GM21576 (cell line): ENCODE results near the gene FTSJ1.
"Not testable (repeated sequence)": the region's sequence is repeated elsewhere in the genome, so short reads cannot be mapped to it uniquely, and the experiment has no call there.

Source experiments
- ATAC-seq: cut with Tn5 transposase; IDR thresholded peaks from one replicate; pipeline ENCODE4 v1.9.1; 2021; ENCODE audit warnings: mild to moderate bottlenecking, moderate library complexity; ENCODE audit not compliant: unreplicated experiment

Gene FTSJ1

DNA sequence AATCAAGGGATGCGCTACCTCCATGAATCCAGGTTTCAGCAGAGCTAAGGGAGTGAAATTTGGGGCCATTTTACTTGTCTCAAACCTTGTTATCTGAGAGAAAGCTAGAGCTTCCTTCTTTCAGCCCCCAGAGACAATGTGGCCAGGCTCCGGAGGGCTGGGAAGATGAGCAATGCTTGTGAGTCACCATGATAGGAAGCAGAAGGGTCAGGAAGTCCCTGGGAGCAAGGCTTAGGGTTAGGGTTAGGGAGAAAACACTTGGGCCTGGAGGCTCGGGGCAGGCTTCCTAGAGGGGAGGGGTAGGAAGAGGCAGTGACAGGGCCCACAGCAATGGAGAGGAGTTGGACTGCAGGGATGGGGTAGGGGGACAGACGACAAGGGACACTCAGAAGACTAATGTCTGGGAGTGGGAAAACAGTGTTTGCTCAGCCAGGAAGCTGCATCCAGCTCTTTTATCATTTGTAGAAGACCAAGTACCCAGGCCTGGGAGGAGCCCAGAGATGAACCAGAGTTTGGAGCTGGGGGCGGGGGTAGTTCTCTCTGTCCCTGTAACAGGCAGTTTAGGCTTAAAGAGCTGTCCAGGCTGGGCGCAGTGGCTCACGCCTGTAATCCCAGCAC, 16.4 kb downstream of the FTSJ1 start:
- no peak for ATAC-seq

DNA sequence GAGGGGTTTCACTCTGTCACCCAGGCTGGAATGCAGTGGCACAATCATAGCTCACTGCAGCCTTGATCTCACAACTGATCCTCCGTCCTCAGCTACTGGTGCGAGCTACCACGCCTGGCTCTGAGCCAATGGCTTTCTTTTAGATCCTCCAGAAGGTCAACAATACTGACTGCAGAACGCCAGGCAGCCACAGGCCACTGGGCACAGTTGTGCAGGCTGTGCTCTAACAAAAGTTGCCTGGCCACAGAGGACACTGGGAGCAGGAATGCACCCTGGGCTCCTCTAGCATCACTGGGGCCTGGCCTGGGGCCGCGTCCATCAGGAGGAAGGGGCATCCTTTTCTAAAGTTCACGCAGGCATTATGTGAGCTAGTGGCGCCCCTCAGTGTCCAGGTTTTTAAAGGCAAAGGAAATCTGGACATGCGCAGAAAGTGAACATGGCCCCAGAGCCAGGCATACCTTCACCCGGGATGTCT, 17.9 kb downstream of the FTSJ1 start:
- no peak for ATAC-seq

DNA sequence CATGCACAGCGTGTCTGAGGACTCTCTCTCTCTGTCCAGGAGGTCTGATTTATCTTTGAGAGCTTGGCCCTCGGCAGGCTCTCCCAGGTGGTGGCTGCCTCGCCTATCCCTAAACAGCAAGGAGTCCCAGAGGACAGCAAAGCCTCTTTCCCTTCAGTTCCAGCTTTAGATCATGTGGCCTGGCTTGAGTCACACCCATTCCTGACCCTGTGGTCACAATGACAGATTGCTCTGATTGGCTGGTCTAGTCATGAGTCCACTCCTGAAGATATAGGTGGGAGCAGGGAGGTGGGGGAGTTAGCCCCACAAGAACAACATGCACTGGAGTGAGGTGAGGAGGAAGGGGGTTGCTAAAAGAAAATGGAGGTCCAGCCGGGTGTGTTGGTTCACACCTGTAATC, 20.7 kb downstream of the FTSJ1 start:
- ATAC-seq: no peak

DNA sequence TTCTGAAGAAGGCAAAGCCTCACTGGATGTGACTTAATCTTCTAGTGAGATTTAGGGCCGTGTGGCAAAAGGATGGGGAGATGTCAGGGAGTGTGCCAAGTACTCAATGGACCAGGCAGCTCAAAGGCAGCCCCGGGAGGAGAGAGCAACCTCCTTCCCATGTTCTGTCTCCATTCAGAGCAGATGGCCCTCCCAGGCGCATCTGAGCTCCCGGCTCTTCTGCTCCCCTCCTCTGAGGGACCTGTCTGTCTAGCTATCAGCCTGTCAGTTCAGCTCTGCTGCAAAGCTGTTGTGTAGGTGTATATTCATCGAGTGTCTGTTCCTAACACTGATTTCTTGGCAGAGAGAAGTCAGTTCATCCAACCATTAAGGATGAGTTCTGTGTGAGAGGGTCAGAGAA, 21.9 kb downstream of the FTSJ1 start:
- ATAC-seq: no peak

DNA sequence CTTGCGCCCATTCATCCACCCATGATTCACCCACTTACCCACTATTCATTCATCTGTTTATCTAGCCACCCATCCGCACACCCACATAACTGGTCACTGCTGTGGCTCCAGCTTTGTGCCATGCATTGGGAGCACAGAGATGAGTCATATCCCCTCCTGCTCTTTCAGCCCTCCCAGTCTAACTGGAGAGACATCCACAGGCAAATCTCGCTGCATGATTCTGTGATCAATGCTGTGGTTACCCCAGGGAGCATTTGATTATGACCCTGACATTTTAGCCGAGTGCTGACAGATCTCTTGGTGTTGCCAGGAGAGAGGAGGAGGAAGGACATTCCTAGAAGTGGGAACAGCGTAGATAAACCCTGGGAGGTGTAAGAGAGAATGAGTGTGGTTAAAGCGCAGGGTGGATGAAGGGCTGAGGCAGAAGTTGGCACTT, 22.4 kb downstream of the FTSJ1 start:
- ATAC-seq: no peak

DNA sequence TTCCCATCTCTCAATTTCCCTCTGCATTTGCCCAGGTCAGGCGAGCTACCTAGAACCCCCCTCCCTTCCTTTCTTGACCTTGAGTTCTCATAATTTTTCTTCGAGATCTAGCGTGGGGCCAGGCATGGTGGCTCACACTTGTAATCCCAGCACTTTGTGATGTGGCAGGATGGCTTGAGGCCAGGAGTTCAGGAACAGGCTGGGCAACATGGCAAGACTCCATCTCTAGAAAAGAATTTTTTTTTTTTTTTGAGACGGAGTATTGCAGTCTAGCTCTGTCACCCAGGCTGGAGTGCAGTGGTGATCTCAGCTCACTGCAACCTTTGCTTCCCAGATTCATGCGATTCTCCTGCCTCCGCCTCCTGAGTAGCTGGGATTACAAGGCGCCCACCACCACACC, 28.3 kb downstream of the FTSJ1 start:
- ATAC-seq: no peak

DNA sequence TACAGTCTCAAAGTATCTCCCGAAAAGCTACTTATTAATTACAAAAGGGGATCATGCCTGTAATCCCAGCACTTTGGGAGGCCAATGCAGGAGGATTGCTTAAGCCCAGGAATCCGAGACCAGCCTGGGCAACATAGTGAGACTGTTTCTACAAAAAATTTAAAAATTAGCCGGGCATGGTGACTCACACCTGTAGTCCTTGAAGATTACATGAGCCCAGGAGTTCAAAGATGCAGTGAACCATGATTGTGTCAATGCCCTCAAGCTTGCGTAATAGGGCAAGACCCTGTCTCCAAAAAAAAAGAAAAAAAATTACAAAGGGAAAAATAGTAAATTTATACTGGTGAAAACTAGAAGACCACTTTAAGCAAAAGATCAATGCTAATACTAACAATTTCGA, 29.5 kb downstream of the FTSJ1 start:
- ATAC-seq: no peak

DNA sequence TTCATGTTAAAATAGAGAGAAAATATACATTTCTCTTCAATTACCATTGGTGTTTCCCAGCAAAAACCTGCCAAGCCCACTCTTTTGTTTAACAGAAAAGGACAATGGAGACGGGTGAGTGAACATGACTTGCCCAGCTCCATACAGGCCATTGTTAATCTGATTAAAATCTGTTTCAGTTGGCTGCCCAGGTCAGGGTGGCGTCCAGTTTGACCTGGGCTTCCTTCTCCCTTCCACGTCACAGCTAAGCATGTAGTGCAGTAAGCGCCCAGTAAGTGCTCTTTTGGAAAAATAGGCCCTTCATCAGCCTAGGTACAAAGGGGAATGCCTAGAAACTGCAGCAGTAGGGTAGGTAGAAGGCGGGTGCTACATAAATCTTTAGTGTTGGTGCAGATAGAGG, 31.2 kb downstream of the FTSJ1 start:
- no peak for ATAC-seq

DNA sequence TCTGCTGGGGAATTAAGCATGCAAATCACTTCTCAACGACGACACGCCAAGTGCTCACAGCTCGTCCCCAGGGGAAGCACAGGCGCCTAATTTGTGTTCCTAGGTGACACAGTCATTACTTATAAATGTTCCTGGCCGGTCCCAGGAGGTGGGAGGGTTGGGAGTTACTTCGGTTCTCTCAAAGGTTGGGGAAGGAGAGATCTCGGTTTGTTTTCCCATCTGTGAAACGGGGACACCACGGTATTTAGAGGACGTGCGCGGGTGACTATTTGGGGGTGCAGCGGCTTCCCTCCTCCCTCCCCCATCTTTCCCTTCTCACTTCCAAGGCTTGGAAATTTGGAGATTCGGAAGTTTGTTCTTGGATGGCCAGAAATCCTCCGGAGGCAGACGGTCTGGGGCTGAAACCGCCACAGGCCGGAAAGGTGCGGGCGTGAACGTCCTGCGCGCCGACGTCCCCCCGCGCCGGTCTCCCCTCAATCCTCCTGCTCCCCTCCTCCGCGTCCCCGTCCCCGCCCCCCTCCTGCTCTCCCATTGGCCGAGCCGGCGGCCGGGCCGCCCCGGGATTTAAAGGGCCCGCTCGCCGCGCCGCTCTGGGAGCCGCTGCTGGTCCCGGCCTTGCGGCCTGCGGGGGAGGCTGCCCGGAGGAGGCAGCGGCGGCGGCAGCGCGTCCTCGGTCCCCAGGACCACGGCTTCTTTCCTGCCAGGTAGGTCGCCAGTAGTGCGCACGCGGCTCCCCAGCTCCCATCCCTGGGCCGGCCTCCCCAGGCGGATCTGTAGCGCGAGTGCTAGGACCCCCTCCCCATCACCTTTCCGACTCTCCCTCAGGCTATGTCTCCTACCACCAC, 32.6 kb downstream of the FTSJ1 start, which contains the start of gene PORCN:
Gene PORCN (plus strand): TSS at position 593 of the 845 bp plus-strand sequence. CDS start 829 bp downstream, outside the sequence.
- ATAC-seq: peak; percentile 68

DNA sequence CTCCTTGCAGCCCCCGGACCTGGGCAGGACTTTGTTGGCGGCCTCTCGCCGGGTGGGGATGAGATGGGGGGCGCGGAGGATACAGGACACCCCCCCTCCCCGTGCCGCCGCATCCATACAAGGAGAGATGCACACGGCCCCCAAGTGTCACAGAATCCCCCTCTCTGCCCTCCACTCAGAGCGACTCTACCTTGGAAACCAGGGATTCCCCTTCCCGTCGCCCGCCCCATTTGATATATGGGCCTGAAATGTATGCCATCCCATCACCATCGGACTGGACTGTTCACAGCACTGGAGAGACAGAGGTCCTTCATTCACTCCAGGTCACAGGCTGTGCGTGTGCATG, 33.2 kb downstream of the FTSJ1 start:
- peak; percentile 8 for ATAC-seq

DNA sequence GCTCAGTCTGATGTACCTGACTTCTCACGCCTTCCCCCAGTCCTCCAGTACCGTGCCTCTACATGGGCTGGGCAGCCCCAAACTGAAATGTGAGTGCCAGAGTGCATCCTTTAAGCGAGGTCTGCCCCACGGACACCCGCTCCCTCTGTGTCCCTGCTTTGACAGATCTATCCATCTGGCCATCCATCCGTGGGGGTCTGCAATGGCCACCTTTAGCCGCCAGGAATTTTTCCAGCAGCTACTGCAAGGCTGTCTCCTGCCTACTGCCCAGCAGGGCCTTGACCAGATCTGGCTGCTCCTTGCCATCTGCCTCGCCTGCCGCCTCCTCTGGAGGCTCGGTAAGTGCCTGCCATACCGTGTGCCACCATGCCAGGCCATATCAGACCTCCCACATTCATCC, 33.6 kb downstream of the FTSJ1 start:
- ATAC-seq: no peak

DNA sequence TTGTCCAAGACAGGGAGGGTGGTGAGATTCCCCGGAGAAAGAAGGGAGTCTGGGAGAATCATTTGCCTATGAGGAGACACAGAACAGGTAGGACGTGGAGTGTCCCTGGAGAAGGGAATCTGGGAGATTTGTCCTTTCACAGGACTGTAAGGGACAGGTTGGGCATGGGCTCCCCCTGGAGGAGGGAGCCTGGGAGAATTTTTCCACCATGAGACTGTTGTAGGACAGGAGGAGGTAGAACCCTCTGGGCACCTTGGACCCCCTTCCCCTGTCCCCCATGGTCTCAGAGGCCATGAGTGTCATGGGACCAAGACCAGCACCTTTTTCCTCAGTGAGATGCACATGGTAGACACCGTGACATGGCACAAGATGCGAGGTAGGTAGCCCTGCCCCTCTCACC, 35.6 kb downstream of the FTSJ1 start:
- no peak for ATAC-seq

DNA sequence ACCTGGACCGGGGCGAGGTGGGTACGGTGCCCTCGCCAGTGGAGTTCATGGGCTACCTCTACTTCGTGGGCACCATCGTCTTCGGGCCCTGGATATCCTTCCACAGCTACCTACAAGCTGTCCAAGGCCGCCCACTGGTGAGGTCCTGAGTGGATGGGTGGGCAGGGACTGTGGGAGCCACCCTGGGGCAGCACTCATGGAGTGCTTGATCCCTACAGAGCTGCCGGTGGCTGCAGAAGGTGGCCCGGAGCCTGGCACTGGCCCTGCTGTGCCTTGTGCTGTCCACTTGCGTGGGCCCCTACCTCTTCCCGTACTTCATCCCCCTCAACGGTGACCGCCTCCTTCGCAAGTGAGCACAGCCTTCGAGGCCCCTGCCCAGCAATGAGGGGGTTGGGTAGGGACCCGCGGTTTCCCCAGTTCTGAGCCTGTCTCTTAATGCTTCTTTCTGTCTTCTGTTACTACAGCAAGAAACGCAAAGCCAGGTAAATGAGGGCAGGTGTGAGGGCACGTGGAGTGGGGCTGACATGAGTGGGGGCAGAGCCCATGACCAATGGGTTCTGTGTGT, 36.5 kb downstream of the FTSJ1 start:
- no peak for ATAC-seq

DNA sequence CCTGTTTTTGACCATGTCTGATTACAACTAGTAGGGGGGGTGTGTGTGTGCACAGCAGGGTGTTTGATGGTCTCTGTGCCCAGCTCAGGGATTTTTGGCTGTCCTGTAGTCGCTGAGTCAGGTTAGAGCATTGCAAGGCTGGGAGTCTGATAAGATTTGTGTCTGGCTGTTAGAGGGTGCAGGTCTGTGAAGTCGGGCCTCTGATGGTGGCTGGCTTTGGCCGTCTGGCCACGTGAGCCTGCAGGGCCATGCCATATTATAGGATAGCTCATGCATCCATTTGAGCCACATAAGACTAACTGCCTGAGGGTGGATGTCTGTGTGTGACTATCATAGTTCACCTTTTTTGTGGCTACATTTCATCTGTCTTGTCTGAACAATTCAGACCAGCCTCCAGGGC, 37.7 kb downstream of the FTSJ1 start:
- ATAC-seq: no peak

DNA sequence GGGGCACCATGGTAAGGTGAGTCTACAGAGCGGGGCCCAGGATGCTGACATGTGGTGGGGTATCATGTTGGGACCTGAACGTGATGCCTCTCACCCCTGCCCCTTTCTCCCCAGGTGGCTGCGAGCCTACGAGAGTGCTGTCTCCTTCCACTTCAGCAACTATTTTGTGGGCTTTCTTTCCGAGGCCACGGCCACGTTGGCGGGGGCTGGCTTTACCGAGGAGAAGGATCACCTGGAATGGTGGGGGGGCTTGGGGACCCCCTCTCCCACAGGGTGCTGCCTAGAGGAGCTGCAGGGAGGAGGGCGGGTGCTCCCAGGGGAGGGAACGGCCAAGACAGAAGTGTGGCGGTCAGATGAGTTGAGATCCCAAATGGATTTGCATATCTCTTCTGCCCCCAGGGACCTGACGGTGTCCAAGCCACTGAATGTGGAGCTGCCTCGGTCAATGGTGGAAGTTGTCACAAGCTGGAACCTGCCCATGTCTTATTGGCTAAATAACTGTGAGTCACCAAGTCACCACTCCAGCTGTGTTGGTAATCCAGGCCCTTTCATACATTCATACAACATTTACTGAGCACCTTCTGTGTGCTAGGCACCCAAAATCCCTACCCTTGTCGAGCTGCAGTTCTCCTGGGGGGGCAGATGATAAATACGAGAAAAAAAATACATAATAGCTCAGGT, 38.3 kb downstream of the FTSJ1 start:
- no peak for ATAC-seq

DNA sequence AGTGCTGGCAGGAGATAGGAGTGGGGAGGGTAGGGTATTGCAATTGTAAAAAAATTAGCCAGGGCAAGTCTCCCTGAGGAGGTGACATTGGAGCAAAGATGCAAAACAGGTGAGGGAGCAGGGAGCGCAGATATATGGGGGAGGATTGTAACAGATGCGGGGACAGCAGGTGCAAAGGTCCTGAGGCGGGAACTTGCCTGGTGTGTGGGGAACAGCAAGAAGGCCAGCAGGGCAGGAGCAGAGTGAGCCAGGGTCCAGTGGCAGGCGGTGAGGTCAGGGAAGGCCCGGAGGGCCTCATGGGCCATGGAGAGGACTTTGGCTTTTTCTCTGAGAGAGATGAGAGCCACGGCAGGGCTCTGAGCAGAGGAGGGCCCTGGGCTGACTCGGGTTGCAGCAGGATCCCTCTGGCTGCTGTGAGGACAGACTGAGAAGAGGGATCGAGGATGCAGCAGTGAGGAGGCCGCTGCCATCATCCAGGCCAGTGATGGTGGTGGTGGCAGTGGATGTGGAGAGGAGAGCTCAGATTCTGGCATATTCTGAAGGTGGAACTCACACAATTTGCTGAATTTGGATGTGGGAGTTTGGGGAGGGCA, 39.0 kb downstream of the FTSJ1 start:
- no peak for ATAC-seq

DNA sequence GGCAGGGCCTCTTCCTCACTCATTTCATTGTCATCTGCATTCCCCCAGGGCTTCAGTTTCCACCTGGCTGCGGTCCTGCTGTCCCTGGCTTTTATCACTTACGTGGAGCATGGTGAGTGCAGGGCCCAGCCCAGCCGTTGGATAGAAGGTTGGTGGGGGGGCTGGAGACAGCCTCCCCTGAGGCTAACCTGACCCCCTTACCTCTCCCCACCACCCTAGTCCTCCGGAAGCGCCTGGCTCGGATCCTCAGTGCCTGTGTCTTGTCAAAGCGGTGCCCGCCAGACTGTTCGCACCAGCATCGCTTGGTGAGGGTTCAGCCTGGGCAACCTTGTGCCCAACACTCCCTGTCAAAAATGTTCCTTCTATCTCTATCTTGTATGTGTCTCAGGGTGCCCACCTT, 39.8 kb downstream of the FTSJ1 start:
- ATAC-seq: no peak

DNA sequence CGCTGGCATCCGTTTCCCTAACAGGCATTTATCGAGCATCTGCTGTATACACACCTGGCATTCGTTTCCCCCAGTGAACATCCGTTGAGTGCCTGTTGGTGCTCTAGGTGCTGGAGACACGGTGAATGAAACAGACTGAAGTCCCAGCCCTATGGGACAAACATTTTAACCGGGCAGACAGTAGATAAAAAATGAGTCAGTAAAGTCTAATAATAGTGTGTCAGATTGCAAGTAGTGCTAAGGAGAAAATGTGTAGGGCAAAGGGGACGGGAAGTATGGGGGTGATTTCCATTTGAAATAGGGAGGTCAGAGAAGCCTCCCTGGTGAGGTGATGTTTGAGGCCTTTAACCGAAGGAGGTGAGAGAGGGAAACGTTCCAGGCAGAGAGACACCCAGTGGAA, 40.3 kb downstream of the FTSJ1 start:
- no peak for ATAC-seq

DNA sequence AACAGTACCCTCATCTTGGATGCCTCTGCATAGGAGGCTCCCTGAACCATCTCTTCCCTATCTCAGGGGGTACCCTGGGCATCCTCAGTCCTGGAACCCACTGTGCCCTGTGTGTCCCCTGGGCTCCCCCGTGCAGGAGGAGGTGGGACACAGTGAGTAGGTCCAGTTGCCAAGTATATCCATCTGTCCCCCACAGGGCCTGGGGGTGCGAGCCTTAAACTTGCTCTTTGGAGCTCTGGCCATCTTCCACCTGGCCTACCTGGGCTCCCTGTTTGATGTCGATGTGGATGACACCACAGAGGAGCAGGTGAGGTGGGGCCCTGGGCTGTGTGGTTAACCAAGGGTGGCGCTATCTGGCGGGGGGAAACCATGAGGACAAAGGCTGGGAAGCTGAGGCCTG, 41.0 kb downstream of the FTSJ1 start:
- ATAC-seq: no peak

DNA sequence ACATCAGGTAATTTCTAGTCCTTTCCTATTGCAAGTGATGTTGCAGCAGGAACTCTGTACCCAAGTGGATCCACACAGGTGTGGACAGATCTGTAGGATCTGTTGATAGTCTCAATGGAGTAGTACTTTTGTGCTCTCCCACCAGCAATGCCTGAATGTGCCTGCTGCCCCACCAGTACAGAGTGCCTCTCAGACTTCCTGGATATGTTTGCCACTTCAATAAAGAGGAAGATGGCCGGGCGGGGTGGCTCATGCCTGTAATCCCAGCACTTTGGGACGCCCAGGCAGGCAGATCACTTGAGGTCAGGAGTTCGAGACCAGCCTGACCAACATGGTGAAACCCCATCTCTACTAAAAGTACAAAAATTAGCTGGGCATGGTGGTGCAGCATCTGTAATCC, 43.5 kb downstream of the FTSJ1 start:
- ATAC-seq: not testable (repeated sequence)

DNA sequence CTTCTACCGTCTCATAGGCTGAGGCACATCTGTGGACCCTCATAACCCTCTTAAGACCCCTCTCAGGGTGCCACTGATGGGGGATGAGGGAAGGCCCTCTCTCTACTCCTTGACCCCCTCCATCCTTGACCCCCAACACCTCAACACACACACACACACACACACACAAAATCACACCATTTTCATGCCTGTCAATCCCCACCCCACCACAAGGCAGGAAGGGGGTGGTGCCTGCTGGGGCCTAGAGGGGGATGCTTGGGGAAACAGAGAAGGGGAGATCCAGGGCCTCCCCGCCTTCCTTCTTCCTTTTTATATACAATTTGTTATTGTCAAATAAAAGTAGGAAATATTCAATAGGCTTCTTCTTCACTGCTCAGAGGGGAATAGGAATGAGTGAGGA, 44.5 kb downstream of the FTSJ1 start:
- ATAC-seq: no peak
